K562 (cell line): ENCODE results near the gene NBEAL1. TPM values are rescaled to one million over a fixed set of nuclear protein-coding genes. Genes with fewer than 3 reads are reported as not detected.

Experiments used
- ARID1B ChIP-seq: fragments of 450-650 bp; IDR thresholded peaks from 2 replicates; pipeline ENCODE4 v1.6.1; 2016; ENCODE audit warnings: antibody characterized with exemption, mild to moderate bottlenecking, inconsistent platforms
- ATF3 ChIP-seq, 2 experiments: fragments of 450-650 bp in 1 of 2; sonication (generic) in 1 of 2; formaldehyde crosslinking in 1 of 2; IDR thresholded peaks in 1 of 2; conservative IDR thresholded peaks in 1 of 2; 2 replicates each; pipeline versions ENCODE4 v1.6.1 to v1.8.1; 2016 to 2023; ENCODE audit warnings: mild to moderate bottlenecking in 2 of 2, moderate library complexity in 2 of 2, inconsistent platforms in 1 of 2, missing genetic modification reagents in 1 of 2
- ATF6 ChIP-seq: sonication (generic); formaldehyde crosslinking; IDR thresholded peaks from 2 replicates; pipeline ENCODE4 v1.4.0; 2020; ENCODE audit warnings: mild to moderate bottlenecking, missing genetic modification reagents
- CREM ChIP-seq: IDR thresholded peaks from 2 replicates; pipeline ENCODE4 v1.6.1; 2014; ENCODE audit warnings: antibody characterized with exemption, low read depth
- EP300 ChIP-seq: IDR thresholded peaks from 2 replicates; pipeline ENCODE4 v1.6.1; 2012; ENCODE audit warnings: low read length, improper control_type of control experiment
- EP400 ChIP-seq: fragments of 450-650 bp; IDR thresholded peaks from 2 replicates; pipeline ENCODE4 v1.6.1; 2017; ENCODE audit warnings: antibody characterized with exemption, mild to moderate bottlenecking, moderate library complexity
- HMG20A ChIP-seq: fragments of 450-650 bp; formaldehyde crosslinking; conservative IDR thresholded peaks from 2 replicates; pipeline ENCODE4 v1.4.0; 2020; ENCODE audit warnings: mild to moderate bottlenecking, mixed read lengths
- ID3 ChIP-seq, 2 experiments: fragments of 250-450 bp in 1 of 2; fragments of 450-650 bp in 1 of 2; sonication (Bioruptor Pico) in 1 of 2; IDR thresholded peaks; 2 replicates each; pipeline versions ENCODE4 v1.6.1 to v1.8.0; 2016 to 2021; ENCODE audit warnings: mild to moderate bottlenecking in 2 of 2, moderate library complexity in 2 of 2, missing compliant biosample characterization in 1 of 2, missing genetic modification characterization in 1 of 2
- IFI16 ChIP-seq: fragments of 250-450 bp; sonication (Bioruptor Pico); IDR thresholded peaks from 2 replicates; pipeline ENCODE4 v2.1.2; 2022; ENCODE audit warnings: mild to moderate bottlenecking, inconsistent platforms
- MBD2 ChIP-seq: sonication (generic); IDR thresholded peaks from 2 replicates; pipeline ENCODE4 v1.6.1; 2016; ENCODE audit warnings: low read depth, borderline replicate concordance
- MITF ChIP-seq: IDR thresholded peaks from 2 replicates; pipeline ENCODE4 v1.6.1; 2014; ENCODE audit warnings: antibody characterized with exemption
- NCOA1 ChIP-seq: fragments of 450-650 bp; IDR thresholded peaks from 2 replicates; pipeline ENCODE4 v1.6.1; 2016; ENCODE audit warnings: low read depth
- PML ChIP-seq: IDR thresholded peaks from 2 replicates; pipeline ENCODE4 v1.6.1; 2012; ENCODE audit warnings: low read length, inconsistent platforms
- PPARD ChIP-seq: fragments of 250-450 bp; sonication (Bioruptor Pico); IDR thresholded peaks from 2 replicates; pipeline ENCODE4 v1.8.0; 2022; ENCODE audit warnings: inconsistent platforms, mild to moderate bottlenecking, moderate library complexity
- PRPF4 ChIP-seq: fragments of 200-400 bp; formaldehyde crosslinking; IDR thresholded peaks from one replicate; pipeline ENCODE4 v1.6.1; 2017; ENCODE audit warnings: low read length, low read depth, mild to moderate bottlenecking; ENCODE audit not compliant: insufficient read depth, poor library complexity, severe bottlenecking
- RBM17 ChIP-seq: fragments of 200-400 bp; formaldehyde crosslinking; IDR thresholded peaks from 2 replicates; pipeline ENCODE4 v1.6.1; 2017; ENCODE audit warnings: low read depth, mild to moderate bottlenecking, low read length, borderline replicate concordance
- TRIM24 ChIP-seq, 2 experiments: fragments of 450-650 bp; IDR thresholded peaks; 2 replicates each; pipeline ENCODE4 v1.6.1; 2016
- ZNF143 ChIP-seq: sonication (generic); formaldehyde crosslinking; IDR thresholded peaks from 2 replicates; pipeline ENCODE4 v1.9.0; 2022; ENCODE audit warnings: mild to moderate bottlenecking, missing genetic modification reagents
- ZNF511 ChIP-seq: sonication (generic); formaldehyde crosslinking; IDR thresholded peaks from 2 replicates; pipeline ENCODE4 v1.8.0; 2022; ENCODE audit warnings: mild to moderate bottlenecking, missing genetic modification reagents
- ZNF512 ChIP-seq: IDR thresholded peaks from 2 replicates; pipeline ENCODE4 v1.6.1; 2016; ENCODE audit warnings: missing genetic modification characterization, missing compliant biosample characterization
- ZNF780A ChIP-seq: fragments of 250-450 bp; sonication (Bioruptor Pico); IDR thresholded peaks from 2 replicates; pipeline ENCODE4 v1.5.0; 2021; ENCODE audit warnings: mild to moderate bottlenecking
- ZNF830 ChIP-seq: fragments of 250-450 bp; sonication (Bioruptor Pico); IDR thresholded peaks from 2 replicates; pipeline ENCODE4 v1.5.0; 2021; ENCODE audit warnings: mild to moderate bottlenecking
- polyA plus RNA-seq, 8 experiments: library from polyadenylated mRNA; depleted of rRNA in 4 of 8; stranded (reverse) in 5 of 8; unstranded in 3 of 8; fragments of >200 nt; fragmentation: Nextera tagmentation in 2 of 8; fragmentation: Illumina TruSeq in 1 of 8; extraction: Ambion mirVana in 2 of 8; extraction: Trizol in 1 of 8; gene quantifications; 2 replicates each; pipeline versions ENCODE4 v1.2.1 to v1.2.3, GENCODE V29; 2011 to 2014; ENCODE audit warnings: inconsistent platforms in 1 of 8, missing spikeins in 1 of 8
- total RNA-seq, 7 experiments: library from RNA; depleted of rRNA in 6 of 7; stranded (reverse); fragments of >200 nt in 6 of 7; fragmentation: Illumina TruSeq in 2 of 7; extraction: Trizol in 2 of 7; gene quantifications; 2 replicates each; pipeline versions ENCODE4 v1.2.1 to v1.2.3, GENCODE V29; 2011 to 2021; ENCODE audit warnings: low replicate concordance in 1 of 7

NBEAL1 gene
- total and polyA plus RNA-seq, 9 of the 15 experiments (the other 6 are each of a cell fraction or from before 2014, with no cell fraction given) = 2.1 to 13.5 (median 7.3) TPM

GRCh38 chr2:202965810-202966460, 48.7 kb upstream of the NBEAL1 start (continued):
- no peak for TF ChIP-seq ZNF830 (CRISPR knock-in tag)
- TF ChIP-seq RBM17 = no peak
- TF ChIP-seq ATF3 (IDR thresholded peaks at IDR 0.05) = peak; percentile 79
- TF ChIP-seq ATF3 (CRISPR knock-in tag; conservative IDR thresholded peaks at IDR 0.05) = no peak
- TF ChIP-seq ZNF780A (CRISPR knock-in tag) = no peak
- TF ChIP-seq ZNF143 (CRISPR knock-in tag) = no peak
- no peak for TF ChIP-seq ZNF511 (CRISPR knock-in tag)
- TF ChIP-seq ATF6 (CRISPR knock-in tag) = no peak
- no peak for TF ChIP-seq PRPF4
- TF ChIP-seq MBD2 = no peak
- peak; percentile 63; the same call in 1 of the 2 replicates for TF ChIP-seq EP300
- TF ChIP-seq HMG20A (CRISPR knock-in tag) = no peak
- TF ChIP-seq ZNF512 (tag) = no peak
- peak; percentile 30; the same call in 1 of the 2 replicates for TF ChIP-seq CREM
- no peak for TF ChIP-seq IFI16 (CRISPR knock-in tag)
- no peak for TF ChIP-seq NCOA1
- TF ChIP-seq TRIM24 (IDR thresholded peaks at IDR 0.05) = peak; percentile 69 to 81; a peak in 3 of 4 replicates
- no peak for TF ChIP-seq PPARD (CRISPR knock-in tag)
- peak; percentile 69 for TF ChIP-seq ARID1B
- TF ChIP-seq MITF = peak; percentile 84
- TF ChIP-seq EP400 = peak; percentile 83
- TF ChIP-seq ID3 (CRISPR knock-in tag; IDR thresholded peaks at IDR 0.05) = no peak
- TF ChIP-seq ID3 (tag; IDR thresholded peaks at IDR 0.05) = no peak
- TF ChIP-seq PML = no peak
